Activated effector memory CD4-positive, alpha-beta T cell treated with Interleukin-2 at 50 U/mL for 16 hours (primary cell): ENCODE data around the gene DUSP2.

Source experiments
- DNase-seq: peaks from one replicate; pipeline ENCODE4 v3.0.0-alpha.2; 2020

The DUSP2 gene

GRCh38 chr2:96145036-96145847 is at the start of gene DUSP2:
Gene DUSP2, minus strand, starts transcription at chr2:96145440. Its CDS starts 86 bp downstream, at chr2:96145354.
- peak; percentile 81 for DNase-seq

GRCh38 chr2:96191937-96192670 is 46.9 kb upstream of the DUSP2 start:
- DNase-seq = no peak

- no peak for DNase-seq
Observed at GRCh38 chr2:96188821-96189526, 43.7 kb upstream of the DUSP2 start.

GRCh38 chr2:96186562-96186961 is 41.3 kb upstream of the DUSP2 start:
- no peak for DNase-seq

- no peak for DNase-seq
Observed at GRCh38 chr2:96185516-96185915, 40.3 kb upstream of the DUSP2 start.

GRCh38 chr2:96184989-96185388 is 39.7 kb upstream of the DUSP2 start:
- DNase-seq = no peak

GRCh38 chr2:96184188-96184587 is 38.9 kb upstream of the DUSP2 start:
- DNase-seq = no peak

- no peak for DNase-seq
Observed at GRCh38 chr2:96181529-96181928, 36.3 kb upstream of the DUSP2 start.

GRCh38 chr2:96180521-96180920 is 35.3 kb upstream of the DUSP2 start:
- DNase-seq = no peak

- no peak for DNase-seq
Observed at GRCh38 chr2:96180002-96180401, 34.8 kb upstream of the DUSP2 start.

GRCh38 chr2:96176661-96177060 is 31.4 kb upstream of the DUSP2 start:
- DNase-seq = no peak

GRCh38 chr2:96175951-96176350 is 30.7 kb upstream of the DUSP2 start:
- DNase-seq = no peak

- DNase-seq = peak; percentile 68
Observed at GRCh38 chr2:96174251-96175144, 29.3 kb upstream of the DUSP2 start.

GRCh38 chr2:96171831-96172230 is 26.6 kb upstream of the DUSP2 start:
- DNase-seq = no peak

- DNase-seq = no peak
Observed at GRCh38 chr2:96170626-96171025, 25.4 kb upstream of the DUSP2 start.

- DNase-seq = no peak
Observed at GRCh38 chr2:96169868-96170507, 24.7 kb upstream of the DUSP2 start.

- DNase-seq = no peak
Observed at GRCh38 chr2:96167407-96168013, 22.3 kb upstream of the DUSP2 start.

GRCh38 chr2:96164459-96165184 is 19.4 kb upstream of the DUSP2 start:
- DNase-seq = peak; percentile 35

GRCh38 chr2:96163768-96164429 is 18.7 kb upstream of the DUSP2 start:
- DNase-seq = no peak

GRCh38 chr2:96163415-96163767 is 18.2 kb upstream of the DUSP2 start:
- no peak for DNase-seq
